Vagina (tissue), 2 donors: ENCODE data around the gene LRRC4.

Experiments used
- CTCF ChIP-seq, 3 experiments: fragments of 450-650 bp in 2 of 3; fragments of 200-600 bp in 1 of 3; sonication (generic) in 1 of 3; IDR thresholded peaks; one replicate each; pipeline ENCODE4 v1.5.1; 2017 to 2019; ENCODE audit warnings: antibody characterized with exemption in 3 of 3, mild to moderate bottlenecking in 2 of 3, moderate library complexity in 2 of 3
- POLR2A ChIP-seq, 2 donors: fragments of 450-650 bp; IDR thresholded peaks; one replicate each; pipeline ENCODE4 v1.6.1; 2017; ENCODE audit warnings: antibody characterized with exemption in 2 of 2, mild to moderate bottlenecking in 2 of 2, moderate library complexity in 2 of 2
- POLR2AphosphoS5 ChIP-seq, 2 donors: sonication (generic); formaldehyde crosslinking; IDR thresholded peaks; one replicate each; pipeline ENCODE4 v1.9.0; 2017; ENCODE audit warnings: antibody characterized with exemption in 2 of 2, mild to moderate bottlenecking in 2 of 2, low read depth in 1 of 2; ENCODE audit not compliant: insufficient read depth in 1 of 2

GRCh38 chr7:128032605-128033235, 1.5 kb upstream of the LRRC4 start:
- TF ChIP-seq CTCF (IDR thresholded peaks at IDR 0.05) (no peak), POLR2A (IDR thresholded peaks at IDR 0.05) (no peak), POLR2AphosphoS5 (IDR thresholded peaks at IDR 0.05; ENCODE audit: insufficient read depth in 1 of 2, low read depth in 1 of 2) (no peak)
